GM19023 (cell line): ENCODE measurements around the gene NPDC1.

Experiments used
- ATAC-seq: cut with Tn5 transposase; IDR thresholded peaks from one replicate; pipeline ENCODE4 v1.9.1; 2021; ENCODE audit warnings: mild to moderate bottlenecking, moderate library complexity; ENCODE audit not compliant: unreplicated experiment

The NPDC1 gene

DNA sequence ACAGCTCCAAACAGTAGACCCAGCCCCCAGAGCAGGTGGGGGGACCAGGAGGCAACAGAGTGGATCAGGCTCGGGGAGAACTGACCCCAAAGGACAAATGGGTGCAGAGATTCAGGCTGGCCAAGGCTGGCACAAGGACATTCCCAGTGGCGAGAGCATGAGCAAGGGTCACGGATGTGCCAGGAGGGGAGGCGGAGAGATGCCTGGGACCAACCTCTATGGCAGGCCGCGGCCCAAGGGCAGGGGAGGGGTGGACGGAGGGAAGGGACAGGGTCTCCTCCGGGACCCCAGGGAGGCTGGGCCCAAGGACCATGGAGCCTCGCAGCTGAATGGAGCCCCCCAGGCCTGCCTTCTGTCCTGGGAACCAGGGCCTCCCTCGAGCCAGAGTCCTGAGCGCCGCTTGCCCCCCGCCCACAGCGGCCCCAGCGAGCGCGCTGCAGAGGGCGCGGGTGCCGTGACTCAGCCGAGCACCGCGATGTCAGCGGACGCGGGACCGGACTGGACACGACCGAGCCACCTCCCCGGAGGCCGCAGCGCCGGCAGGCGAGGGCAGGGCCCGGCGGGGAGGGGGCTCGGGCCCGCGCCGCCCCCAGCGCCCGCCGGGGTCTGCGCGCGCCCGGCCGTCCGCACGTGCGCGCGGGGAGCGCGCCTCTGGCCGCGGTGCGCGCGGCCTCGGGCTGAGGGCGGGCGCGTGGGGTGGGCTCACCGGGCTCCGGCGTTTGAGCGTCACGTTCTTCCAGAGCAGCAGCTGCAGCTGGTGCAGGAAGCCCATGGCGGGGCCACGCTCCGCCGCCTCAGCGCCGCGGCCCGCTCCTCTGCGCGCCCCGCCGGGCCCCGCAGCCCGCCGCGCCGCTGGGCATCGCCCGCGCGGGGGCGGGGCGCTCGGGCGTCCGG is 18.4 kb downstream of the NPDC1 start, which contains the start of gene ABCA2:
TSS of gene ABCA2 (minus strand) at position 869 of the 894 bp plus-strand sequence. CDS start at position 772, 97 bp downstream.
- ATAC-seq: no peak

DNA sequence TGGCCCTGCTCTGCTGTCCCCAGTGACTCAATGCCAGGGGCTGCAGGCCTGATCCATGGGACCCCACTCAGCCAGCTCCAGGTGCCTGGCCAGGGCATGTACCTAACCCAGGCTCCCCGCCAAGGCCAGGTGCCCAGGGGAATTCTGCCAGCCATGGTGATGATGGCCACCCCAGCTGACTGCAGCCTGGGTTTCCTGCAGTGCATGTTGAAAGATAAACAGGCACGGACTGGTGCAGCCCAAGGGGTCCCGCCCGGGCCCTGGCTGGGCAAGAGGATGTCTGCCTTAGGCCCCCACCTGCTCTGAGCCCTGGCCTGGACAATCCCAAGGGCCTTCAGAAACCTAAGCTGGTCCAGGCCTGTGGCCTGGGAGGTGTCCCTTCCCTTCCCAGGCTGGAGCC is 19.1 kb downstream of the NPDC1 start:
- ATAC-seq: no peak

DNA sequence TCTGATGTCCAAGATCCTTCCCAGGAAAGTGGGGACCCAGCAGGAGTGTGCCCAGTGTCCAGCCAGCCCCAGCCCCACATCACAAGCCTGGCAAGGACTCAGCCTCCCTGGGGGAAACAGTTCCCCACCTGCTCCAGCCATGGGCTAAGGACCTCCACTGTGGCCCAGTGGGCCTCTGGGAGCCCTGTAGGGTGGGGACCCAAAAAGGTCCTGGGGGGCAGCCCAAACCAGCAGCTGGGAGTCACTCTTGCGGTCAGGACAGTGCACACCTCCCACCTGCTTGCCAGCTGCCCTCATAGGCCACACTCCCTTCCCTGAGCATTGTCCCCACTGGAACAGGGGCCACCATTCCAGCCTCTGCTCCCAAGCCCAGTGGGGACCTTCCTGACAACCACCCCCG is 19.6 kb downstream of the NPDC1 start:
- ATAC-seq: no peak

DNA sequence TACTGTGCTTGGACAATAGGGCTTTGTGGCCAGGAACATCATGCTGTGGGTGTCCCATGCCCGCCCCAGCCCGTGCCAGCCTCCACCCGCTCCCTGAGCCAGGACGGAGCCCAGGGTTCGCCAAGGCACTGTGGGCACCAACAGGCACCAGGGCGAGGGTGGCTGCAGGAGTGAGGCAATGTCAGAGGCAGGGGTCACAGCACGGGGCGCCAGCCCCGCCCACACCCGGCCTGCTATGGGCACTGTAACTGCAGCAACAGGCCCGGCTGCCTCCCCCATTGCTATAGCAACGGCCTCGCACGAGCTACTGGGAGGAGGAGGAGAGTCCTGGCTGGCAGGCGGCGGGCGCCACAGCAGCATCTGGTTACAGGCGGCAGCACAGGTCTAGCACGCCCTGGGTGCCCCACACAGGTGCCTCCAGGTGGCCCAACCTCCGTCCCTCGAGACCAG is 20.4 kb downstream of the NPDC1 start:
- ATAC-seq: no peak

DNA sequence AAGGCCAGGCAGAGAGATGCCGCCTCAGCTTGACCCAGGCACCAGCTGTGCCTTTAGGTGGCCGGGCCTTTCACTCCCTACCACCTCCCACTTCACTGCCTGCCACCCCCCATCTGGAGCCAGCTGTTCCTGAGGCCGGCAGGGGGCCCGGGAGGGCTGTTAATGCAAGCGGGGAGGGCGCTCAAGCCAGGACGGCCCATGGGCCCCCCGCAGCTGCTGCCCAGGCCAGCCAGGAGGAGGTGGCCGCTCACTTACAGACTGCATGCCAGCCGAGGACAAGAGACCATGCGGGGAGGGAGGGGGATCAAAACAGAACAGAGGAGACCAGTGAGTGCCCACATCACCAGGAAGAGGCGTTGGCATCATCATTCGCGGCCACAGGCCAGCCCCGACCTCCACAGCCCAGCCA is 22.4 kb downstream of the NPDC1 start:
- ATAC-seq: no peak

DNA sequence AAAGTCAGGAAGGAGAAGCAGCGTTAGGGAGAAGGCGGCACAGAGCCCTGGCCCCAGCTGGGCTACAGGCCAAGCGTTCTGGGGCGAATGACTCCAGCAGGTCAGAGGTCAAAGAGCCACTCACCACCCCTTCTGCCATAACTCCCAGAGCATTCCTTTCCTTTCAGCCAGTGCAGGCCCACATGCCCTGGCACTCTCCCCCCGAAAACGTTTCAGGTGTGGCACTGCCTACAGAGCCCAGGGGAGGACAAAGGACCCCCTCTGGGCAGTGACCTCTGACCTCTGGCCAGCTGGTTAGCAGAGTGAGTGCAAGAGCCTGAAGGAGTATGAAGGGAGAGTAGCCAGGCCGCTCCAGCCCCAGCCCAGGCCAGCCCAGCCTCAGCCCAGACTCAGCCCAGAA is 22.8 kb downstream of the NPDC1 start:
- ATAC-seq: no peak

DNA sequence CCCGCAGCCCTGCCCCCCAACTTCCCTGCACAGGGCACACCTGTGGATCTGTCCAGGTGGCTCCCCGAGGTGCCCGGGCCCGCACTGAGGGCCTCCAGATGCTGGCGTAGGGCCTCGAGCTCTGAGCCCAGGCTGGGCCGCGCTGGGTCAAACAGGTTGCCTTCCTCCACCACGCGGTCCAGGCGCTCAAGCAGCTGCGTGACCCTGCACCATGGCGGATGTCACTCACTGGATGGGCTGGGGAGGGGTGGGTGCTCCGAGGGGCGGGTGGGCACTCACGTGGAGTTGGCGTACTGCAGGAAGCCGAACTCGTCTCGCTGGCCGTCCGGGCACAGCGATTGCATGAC is 23.3 kb downstream of the NPDC1 start:
- no peak for ATAC-seq

DNA sequence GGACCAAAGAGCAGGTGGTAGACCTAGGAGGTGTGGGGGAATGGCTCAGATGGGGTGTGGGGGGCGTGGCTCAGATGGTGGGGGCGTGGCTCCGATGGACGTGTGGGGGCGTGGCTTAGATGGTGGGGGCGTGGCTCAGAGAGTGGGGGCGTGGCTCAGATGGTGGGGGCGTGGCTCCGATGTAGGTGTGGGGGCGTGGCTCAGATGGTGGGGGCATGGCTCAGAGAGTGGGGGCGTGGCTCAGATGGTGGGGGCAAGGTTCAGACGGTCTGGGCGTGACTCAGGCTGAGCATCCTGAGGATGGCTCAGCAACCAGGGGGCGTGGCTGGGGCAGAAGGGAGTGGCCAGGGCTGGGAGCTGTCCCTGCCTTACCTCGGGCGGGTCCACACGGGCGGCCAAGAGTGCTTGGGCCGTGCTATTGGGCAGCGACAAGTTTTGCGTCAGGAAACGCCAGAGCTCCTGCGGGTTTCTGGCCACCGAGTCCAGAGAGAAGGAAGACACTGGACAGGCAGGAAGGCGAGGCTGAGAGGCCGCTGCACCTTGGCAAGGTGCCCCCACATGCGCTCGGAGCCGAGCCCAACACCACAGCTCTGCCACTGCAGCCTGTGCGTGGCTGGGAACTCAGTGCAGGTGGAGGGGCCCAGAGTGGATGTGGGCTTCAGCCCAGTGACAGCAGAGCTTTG is 23.9 kb downstream of the NPDC1 start:
- ATAC-seq: no peak

DNA sequence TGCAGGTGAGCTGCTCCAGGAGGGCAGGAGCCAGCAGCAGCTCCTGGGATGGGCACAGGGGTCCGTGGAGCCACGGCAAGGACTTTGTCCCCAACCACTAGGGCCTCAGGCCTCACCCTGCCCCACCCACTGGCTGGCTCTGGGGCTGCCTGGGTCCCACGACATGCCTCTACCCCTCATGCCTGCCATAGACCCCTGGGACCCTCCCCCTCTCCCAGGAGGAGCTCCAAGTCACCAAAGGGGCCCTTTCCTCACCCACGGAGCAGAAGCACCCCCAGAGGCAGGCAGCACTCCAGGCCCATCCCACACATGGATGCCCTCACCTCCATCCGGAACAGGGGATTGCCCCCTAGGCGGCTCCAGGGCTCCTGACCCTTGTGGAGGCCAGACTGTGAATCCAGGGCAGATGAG is 24.4 kb downstream of the NPDC1 start:
- no peak for ATAC-seq

DNA sequence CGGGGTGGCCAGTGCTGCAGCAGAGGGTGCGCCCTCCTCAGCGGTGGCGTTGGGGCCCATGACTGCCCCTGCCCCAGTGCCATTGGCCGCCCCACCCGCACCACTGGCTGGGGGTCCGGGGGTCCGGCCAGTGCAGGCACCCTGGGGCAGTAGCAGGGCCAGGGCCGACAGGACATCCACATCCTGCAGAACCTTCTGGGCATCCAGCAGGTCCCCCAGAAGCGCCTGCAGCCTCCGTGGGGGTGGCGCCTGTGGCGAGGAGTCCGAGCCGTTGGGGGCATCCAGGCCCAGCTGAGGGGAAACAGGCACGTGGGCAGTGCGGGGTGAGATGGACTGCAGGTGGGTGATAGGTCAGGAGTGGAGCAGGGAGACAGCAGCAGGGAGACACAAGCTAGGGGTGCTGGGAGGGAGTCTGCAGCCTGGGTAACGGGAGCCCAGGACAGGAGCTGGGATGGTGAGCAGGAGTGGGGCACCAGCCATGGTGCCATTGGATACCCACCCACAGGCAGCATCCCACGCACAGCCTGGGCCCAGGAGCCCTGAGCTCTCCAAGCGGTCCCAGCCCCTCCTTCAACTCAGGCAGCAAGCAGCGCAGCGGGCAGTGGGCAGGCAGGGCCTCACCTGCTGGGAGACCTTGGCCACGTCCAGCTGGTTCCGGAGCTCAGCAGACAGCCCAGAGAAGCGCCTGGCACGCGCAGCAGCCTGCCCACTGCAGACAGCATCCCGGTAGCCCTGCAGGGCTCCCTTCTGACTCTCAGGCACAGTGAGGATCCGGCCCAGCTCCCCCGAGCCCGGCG is 25.0 kb downstream of the NPDC1 start:
- no peak for ATAC-seq

DNA sequence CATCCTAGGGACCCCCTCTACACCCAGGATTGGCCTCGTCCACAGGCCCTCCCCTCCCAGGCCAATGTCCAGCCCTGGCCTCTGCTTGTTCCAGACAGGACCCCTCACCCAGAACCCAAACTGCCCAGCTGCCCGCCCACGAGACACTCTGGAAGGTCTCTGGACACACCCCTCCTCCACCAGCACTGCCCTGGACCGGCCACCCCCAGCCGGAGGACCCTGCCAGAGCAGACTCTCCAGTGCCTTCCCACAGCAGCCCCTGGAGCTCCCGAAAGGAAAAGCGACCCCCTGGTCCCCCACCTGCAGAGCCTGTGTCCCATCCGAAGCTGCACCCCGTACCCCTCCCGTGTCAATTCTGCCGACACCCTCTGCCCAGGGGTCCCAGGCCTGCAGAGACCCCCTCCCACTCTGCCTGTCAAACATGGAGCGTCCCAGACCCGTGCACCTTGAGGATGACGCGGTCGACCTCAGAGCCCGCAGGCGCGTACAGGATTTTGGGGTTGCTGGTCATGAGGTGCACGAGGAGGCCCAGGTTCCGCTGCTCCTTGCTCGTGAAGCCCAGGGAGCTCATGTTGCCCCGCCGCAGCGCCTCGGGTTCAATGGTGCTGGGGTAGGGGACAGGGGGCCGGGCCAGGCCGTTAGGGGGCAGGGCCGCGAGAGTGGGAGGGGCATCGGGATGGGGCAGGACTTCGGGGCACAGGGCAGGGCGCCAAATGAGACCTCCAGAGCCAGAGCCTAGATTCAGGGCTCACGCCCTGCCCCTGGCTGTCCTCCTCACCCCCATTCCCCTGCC is 25.9 kb downstream of the NPDC1 start:
- no peak for ATAC-seq

DNA sequence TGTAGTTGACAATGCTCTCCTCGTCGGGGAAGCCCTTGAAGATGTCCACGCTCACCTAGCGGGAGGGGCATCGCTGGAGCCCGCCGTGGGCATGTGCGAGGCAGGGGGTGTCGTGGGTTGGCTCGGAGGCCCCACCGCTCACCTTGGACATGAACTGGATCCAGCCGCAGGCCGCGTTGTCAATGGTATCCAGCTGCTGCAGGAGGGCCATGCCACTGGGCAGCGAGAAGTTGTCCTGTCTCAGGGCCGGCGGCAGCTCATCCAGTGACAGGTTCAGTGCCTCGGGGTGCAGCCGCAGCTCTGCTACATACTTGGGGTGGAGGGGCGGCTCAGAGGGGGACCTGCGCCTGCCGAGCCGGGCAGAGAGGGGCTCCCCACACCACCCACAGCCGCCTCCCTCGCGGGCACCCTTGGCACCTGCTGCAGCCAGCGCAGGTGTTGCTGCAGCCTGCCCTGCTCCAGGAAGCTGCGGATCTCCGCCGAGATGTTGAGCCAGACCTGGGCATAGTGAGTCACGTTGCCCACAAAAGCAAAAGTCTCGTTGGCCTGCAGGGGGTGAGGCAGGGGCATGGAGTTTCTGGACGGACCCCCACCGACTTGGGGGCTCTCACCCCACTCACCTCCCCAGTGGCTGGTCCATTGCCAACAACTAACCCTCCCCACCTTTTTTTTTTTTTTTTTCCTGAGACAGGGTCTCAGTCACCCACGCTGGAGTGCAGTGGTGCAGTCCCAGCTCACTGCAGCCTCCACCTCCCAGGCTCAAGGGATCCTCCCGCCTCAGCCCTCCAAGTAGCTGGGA is 27.0 kb downstream of the NPDC1 start:
- ATAC-seq: no peak

DNA sequence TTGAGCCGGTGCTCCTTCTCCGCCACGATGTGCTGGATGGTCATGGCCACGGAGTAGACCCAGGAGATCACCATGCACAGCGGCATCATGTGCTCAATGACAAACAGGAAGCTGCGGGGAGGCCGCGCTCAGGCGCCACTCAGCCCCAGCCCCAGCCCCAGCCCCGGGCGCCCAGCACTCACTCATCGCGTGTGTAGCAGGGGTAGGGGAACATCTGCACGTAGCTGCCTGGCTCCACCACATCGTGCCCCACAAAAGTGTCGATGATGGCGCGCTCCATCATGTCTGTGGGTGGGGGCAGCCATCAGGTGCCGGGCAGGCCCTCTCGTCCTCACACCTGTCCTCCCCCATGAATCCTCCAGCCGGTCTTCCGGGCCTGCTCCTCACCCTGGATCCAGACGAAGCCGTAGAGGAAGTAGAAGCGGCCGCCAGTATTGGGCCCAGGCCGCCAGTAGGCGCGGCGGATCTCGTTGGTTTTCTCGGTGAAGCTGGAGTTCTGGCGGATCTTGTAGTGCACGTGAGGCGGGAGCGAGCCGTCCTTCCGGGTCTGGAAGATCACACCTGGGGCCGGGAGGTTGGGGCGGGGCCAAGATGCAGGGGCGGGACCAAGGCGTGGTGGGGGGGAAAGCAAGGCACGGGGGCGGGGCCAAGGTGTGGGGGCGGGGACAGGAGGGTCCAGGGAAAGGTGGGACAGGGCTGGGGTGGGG is 28.0 kb downstream of the NPDC1 start:
- ATAC-seq: no peak

DNA sequence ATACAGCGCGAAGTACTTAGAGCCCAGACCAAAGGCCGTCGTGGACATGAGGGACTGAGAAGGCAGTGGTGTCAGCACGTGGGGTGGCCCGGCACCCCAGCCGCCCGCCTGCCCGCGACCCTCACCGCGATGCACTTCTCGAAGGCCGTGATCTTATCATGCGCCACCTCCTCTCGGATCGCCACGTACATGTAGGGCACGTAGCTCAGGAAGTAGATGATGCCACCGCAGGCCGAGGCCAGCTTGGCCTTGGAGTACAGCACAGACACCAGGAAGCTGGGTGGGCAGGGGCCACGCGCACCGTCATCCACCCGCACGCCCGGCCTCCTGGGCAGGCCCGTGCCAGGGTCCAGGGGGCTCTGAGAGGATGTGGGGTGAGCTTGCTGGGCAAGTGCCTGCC is 28.9 kb downstream of the NPDC1 start:
- no peak for ATAC-seq

DNA sequence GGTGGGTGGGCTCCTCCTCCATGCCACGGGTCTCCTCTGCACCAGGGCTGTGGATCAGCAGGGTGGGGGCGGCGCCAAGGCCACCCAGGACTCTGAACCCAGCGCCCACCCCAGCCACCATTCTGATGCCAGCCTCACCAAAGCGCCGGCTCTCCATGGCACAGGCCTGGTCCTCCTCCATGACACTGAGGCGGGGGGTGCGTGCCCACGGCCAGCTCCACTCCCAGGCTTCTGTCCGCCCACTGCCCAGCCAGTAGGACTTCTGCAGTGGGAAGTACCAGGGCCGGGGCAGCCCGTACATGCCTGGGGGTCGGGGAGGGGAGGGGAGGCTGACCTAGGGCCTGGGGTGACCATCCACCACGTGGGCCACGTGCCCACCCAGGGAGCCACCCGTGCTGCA is 29.5 kb downstream of the NPDC1 start:
- no peak for ATAC-seq

DNA sequence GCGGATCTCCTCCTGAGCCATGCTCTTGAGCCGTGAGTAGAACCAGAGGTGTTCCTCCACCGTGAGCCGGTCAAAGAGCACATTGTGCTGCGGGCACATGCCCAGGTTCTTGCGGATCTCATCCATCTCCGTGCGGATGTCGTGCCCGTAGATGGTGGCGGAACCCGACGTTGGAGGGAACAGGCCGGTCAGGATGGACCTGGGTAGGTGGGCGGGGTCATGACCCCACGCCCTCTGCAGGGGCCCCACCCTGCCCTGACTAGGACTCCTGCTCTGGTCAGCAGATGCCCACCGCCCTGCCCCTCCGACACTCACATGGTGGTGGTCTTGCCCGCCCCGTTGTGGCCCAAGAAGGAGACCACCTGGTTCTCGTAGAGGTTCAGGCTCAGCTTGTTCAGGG is 30.0 kb downstream of the NPDC1 start:
- no peak for ATAC-seq

DNA sequence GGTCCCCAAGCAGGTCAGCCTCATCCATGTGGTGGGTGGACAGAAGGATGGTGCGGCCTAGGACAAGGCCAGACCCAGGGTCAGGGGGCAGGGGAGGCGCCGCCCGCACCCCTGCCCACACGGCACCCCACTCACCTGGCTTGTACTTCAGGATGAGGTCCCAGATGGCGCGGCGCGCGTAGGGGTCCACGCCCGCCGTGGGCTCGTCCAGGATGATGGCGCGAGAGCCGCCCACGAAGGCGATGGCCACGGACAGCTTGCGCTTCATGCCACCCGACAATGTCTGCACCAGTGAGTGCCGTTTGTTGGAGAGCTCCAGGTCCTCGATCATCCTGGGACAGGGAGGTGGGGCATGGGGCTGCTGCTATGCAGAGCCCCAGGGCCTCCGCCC is 30.4 kb downstream of the NPDC1 start:
- ATAC-seq: no peak

DNA sequence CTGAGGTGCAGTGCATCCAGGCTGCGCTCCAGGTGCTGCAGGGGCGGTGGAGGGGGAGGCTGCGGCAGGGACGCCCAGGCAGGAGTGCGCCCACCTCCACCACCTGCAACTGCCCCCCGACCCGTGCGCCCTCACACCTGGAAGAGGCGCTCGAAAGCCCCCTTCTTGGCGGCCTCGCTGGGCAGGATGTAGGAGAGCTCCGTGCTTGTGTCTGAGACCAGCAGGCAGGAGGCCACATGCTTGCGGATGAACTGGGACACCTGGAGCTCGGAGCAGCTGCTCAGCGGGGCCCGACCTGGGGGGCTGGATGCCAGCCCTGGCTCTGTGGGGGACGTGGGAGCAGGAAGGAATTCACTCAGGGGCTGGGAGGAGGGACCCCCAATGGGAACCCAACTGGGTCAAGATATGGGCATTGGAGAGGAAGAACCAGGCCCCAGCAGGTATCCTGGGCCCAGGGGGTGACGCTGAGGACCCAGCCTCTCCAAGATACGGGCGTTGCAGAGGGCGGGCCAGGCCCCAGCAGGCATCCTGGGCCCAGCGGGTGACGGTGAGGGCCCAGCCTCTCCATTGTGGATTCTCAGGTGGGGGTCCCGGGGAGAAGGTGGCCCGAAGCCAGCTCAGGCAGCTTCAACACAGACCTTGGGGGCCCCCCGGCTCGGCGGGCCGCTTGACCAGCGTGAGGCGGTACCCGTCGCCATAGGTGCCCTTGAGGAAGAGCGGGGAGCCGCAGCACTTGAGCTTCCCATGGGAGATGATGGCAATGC is 31.0 kb downstream of the NPDC1 start:
- ATAC-seq: no peak

DNA sequence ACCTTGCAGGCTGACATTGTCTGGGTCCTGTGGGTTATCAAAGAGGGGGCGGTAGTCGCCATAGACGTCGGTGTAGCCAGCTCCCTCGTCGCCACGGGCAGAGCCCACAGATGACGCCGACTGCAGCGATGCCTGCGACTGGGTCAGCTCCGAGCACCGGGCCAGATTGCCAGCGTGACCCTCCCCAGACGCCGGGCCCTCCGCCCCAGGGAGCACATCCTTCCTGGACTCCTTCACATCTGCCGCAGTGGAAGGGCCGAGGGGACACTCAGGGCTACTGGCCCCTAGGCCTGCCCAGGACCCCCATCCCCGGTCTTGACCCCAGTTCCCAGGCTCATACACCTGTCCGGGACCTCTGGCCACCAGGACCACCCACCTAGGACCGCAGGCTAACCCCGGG is 31.8 kb downstream of the NPDC1 start:
- ATAC-seq: no peak
